ENCODE data around the gene KCNB1.
A peak's percentile ranks its signal among the peaks of the same experiment; 100 is the strongest.

KCNB1 gene

DNA sequence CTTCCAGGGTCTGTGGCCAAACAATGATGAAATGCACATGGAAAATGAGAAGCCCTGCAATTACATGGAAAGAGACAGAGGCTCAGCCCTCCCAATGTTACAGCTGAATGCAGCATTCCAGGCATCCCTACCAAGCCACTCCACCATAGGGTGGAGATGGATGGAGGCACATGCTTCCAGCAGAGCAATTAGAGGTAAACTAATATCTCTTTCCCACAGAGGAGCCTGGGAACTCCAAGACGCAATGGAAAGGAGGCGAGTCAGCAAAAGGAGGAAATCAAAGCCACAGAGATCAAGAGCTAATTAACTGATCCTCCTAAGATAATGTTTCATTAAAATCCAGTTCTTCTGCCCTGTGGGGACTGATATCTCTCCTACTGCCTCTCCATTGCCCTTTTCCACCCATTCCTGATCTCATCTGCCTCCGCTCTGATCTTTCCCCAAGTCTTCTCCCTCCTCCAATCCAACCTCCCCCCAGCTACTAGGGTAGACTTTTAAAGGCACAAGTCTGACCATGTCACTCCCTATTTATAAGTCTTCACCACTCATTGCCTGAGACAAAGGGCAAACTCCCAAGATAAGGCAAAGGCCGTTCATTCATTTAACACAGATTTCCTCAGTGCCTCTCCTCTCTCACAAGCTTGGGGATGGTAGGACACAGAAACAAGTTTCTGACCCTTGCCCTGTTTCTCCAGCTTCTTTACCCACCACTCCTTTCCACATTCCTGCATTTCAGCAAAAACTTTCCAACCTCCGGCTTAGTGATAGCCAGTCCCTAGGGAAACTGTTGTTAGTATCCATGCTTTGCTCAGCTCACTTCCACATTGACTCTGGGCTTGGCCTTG is 14.3 kb upstream of the KCNB1 start:
- no peak for DNase-seq

DNA sequence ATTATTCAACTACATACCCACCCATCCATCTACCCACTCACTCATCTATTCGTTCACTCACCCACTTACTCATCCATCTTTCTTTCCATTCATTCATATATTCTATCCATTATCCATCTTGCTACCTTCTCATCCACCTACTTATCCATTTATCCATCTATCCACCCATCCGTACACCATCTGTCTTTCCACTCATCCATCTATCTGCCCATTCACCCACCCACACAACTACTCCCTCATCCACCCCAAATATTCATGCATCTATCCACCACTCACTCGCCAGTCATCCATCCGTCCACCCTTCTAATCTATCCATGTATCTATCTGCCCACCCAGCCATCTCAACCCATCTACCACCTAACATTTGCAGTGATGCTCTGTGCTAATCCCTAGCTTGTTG is 13.6 kb upstream of the KCNB1 start:
- DNase-seq, result no peak

DNA sequence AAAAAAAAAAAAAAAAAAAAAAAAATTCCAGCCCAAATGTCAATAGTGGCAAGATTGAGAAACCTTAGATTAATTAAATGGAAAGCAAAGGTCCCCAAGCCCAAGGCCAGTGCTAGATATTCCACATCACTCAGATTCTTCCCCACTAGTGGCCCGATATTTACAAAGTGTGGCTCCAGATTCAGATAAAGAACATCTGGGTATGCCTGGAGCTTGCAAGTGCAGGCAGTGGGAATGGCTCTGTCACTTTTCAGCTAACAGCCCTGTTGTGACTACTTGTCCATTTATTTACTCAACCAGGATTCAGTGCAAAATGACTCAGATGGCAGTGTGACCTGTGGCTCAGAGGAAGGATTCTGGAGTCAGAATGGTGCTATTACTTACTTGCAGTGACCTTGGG is 8.2 kb upstream of the KCNB1 start:
- no peak for DNase-seq

DNA sequence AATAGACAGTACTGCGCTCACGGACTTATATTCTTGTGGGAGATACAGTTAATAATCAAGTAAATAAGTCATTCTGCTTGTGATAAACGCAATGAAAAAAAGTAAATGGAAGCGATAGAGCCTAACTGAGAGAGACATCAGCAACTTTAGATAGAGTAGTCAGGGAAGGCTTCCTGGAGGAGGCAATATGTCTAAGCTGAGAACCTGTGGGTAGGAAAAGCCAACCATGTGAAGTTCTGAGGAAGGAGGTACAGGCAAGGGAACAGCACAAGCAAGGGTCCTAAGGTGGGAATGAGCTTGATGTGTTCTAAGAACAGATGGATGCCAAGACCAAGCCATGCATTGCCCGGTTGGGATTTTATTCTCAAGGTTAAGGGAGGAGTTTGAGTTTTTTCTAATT is 7.2 kb upstream of the KCNB1 start:
- no peak for DNase-seq

DNA sequence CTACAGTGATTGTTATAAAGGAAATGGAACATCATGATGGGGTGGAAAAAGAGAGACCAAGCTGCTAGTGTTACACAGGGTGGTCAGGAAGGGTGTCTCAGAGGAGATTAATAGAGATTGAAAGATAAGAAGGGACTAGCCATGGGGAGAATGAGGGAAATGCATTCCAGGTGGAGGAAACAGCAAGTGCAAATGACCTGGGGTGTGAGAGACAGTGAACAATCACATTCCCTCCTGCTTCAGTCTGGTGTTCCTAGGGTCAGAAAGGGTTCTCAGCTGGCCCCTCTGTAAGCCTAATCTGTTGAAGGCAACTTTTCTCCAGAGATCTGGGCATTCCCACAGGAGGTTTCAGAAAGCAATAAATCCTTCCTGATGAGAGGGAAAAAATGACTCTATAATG is 3.6 kb upstream of the KCNB1 start:
- DNase-seq, result no peak

DNA sequence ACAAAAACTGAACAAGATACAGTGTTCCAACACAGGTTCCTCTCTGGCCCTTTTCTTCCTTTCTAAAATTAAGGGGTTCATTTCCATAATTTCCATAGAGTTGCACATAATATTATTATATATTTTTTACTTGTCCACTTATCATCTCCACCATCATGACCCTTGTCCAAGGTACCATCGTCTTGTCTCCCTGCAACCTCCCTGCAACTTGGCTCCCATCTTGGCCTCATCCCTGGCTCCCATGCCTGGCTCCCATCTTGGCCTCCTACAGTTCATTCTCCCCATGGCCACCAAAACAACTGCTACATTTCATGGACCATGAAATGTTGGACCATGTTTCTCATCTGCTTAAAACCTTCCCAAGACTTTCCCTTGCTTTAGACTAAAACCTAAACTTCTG is 3.1 kb upstream of the KCNB1 start:
- no peak for DNase-seq

DNA sequence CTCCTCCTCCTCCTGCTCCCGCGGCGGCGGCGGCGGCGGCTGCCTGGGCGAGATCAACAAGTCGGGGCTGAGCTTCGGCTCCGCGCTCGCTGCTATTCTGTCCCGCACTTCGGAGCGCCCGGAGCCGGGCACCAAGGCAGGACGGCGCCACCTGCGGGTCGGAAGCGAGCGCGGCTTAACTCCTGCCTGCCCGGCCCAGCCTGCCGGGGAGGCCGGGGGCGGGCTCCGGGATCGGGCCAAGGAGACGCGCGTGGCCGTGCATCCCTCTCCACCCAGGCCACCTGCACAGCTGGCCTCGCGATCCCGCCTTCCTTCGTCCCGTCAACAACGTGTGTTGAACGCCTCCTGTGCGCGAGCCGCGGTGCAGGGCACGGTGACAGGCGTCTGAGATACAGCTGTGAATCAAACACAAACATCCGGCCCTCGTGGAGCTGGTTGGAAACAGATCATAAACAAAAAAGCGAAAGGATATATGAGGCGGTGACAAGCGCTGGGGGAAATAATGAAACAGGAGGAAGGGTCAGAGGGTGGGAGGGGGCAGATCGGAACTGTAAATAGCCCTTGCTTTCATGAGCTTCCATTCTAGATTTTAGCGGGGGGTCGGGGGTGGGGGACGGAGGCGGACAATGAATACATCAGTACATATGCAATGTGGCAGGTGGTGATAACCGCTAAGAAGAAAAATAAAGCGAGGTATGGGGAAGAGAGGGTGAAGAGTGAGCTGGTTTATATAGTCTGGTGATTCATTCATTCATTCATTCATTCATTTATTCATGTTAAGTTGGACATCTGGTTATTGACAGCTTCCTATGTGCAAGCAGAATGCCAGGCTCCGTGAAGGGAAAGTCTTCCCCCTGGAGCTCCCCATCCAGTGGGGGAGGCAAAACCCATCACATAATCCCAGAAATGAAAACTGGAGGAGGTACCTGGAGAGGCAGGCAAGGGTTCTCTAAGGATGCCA is 2.0 kb upstream of the KCNB1 start:
- peak; percentile 31 for DNase-seq

DNA sequence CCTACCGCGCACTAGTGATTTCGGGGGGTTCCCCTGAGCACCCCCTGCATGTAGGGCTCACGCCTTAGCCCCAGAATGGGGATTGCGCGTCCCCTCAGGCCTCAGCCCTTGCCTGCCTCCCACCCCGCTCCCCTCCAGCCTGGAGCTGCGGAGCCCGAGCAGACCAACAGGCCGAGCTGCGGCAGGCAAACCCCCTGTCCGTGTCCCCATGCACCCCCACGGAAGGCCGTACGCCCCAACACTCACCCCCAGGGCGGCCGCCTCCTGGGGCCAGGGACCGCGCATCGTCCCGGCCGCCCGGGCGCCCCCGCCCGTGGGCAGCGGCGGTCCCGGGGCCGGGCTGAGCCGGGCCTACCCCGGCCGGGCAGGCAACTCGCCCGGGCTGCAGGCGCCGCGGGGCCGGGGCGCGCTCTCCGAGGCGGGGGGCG is 1.2 kb upstream of the KCNB1 start:
- no peak for DNase-seq

DNA sequence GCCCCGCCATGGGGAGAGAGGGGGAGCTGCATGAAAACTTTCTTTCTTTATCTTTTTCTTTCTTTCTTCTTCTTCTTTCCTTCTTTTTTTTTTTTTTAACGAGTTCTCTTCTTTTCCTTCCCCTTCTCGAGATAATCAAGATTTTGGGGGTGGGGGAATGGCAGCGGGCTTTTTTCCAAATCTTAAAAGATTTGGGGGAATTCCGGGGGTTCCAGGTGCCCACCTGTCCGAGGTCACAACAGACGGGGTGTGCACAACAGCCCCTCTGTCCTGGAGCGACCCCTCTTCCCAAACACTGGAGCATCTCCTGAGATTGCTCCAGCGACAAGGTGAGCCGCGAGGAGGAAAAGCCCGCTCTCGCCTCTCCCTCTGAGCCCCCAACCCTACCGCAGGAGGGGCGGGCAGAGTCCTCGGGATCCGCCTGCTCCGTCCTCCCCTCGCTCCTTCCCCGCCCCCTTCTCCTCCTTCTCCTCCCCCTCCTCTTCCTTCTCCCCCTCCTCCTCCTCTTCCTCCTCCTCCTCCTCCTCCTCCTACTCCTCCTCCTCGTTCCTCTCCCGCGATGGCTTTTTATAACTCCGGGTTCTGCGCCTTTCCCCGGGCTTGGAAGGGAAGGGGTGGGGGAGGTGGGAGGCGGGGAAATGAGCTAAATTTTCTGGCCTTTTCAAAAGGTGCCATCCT is 689 bp upstream of the KCNB1 start:
- no peak for DNase-seq

DNA sequence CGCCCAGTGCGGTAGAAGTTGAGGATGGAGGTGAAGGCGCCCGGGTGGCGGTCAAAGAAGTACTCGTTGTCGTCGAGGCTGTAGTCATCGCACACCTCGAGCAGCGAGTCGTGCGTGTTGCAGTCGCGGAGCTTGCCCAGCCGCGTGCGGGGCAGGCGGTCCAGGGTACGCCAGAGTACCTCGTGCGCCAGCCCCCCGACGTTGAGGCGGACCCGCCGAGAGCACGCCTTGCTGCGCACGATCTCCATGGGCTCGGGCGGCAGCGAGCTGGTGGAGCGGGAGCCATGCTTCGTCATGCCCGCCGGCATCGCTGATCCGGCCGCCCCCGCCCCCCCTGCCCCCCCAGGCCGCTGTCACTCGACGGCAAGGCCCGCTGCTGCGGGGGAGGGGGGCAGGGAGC is 295 bp downstream of the KCNB1 start:
- DNase-seq, result no peak

DNA sequence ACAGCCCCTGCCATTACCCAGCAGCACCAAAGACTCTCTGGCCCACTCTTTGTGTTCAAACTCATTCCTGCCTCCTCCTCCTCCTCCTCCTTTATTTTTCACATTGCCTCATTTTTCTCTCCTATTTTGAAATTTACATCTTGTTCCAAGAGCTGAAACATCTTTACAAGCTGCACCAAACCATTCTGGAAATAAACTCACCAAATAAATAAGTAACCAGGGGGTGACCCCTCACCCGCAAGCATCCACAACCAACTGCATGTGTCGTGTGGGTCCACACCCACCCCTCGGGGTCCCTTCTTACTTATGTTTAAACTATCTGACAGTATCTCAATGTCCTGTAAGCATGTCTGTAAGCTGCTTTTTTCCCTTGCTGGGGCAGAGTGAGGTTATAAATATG is 1.4 kb downstream of the KCNB1 start:
- DNase-seq, result no peak

DNA sequence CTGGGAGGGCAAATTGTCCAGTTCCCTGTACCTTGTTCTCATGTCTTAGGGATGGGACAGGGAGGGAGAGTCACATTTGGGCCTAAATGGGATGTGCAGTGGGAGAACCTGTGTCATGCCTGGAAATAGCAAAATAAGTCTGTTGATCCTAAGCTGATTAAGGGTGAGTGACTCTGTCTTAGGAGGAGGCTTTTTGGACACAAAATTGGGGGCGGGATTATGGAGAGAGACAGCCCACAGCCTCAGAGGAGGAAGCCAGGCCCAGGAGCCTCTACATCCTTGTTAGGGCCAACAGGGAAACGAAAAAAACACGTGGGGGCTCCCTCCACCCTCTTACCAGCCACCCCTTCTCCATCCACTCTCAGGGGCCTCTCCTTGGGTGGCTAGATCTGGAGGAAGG is 2.2 kb downstream of the KCNB1 start:
- DNase-seq, result no peak

DNA sequence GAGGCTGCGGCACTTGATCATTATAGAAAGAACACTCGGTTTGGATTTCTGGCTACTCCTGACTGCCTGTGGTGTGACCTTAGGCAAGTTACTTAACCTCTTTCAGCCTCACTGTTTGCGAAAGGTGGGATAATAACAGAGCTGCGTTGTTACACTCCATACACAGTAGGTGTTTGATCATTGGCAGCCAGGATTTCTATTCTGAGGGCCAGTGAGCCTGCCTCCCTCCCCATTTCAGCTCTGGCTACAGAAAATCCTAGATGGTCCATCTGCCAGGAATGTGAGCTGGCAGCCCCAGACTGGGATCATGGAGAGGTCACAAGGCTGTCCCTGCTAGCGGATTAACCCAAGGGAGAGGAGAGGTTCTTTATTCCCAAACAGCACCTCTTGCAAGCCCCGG is 2.7 kb downstream of the KCNB1 start:
- DNase-seq, result no peak

DNA sequence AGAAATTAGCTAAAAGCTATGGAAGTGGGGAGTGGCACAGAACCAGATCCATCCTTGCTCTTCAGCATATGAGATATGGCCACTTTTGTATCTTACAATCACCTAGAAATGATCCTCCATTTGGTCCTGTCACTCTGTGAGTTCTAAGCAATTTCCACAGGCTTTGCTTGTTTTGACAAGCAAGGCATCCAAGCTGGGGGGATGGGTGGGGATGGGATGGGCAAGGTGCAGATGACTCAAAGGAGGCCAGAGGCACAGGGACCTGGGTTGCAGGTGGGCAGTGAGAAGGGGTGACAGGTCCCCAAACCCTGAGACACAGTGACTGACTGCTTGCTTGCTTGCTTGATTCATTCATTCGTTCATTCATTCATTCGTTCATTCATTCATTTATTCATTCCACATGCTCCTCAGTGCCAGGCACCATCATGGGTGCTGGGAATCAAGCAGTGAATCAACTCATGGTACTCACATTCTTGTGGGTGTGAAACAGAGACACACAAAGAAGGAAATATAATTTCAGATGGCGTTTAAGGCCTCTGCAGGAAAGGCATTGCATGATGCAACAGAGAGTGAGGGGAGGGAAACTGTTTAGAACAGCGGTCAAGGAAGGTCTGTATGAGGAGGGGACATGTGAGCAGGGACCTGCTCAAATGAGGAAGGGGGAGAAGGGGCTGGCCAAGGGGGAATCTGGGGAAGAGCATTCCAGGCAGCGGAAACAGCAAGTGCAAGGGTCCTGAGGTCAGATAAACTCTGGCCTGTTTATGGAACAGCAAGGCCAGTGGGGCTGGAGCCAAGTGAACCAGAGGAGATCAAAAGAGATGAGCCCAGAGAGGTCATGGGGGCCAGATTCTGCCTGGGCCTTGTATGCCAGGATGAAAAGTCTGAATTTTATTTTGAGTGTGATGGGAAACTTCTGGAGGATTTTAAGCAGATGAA is 3.4 kb downstream of the KCNB1 start:
- no peak for DNase-seq

DNA sequence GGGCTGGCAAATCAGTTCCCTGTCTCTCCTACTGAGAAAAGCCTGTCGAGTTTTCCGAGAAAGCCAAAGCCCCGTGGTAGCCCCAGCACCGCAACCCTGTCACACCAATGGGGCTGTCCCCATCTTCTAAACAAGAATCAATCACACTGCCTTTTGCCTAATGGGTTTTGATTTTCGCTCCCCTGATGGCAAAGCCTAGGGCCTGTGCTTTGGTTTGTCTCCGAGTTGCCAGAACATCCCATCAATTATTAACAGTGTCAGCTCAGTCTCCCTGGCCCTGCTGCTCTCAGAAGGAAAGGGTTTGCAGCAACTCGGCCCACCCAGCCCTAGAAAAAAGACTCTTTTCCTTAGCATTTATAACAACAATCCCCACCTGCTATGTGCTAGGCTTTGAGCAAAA is 4.2 kb downstream of the KCNB1 start:
- DNase-seq, result no peak

DNA sequence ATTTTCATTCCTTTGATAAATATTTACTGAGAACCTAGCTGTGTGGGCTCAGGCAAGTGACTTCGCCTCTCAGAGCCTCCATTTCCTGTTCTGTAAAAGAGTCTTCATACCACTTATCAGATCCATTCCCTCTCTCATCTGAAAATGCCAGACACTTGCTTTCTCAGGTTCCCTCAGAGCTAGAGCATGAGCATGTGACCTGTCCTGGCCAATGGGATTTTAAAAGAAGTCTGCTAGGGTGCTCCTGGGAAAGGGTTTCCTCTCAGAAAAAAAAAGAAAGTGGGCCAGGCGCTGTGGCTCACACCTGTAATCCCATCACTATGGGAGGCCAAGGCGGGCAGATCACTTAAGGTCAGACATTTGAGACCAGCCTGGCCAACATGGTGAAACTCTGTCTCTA is 5.3 kb downstream of the KCNB1 start:
- DNase-seq, result no peak

DNA sequence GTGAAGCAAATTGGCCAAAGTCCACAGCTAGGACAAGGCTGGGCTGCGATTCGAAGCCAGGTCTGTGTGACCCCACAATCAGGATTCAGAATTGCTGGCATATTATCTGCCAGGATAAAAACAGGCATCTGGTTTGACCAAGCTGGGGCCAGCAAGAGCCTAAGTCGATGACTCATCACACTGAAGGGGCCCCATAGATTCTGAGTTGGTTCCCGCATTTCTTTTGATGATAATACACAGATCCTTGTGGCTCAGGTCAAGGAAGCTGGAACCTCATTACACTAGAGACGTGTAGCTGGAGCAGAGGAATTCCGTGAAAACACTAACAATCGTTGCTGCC is 6.5 kb downstream of the KCNB1 start:
- no peak for DNase-seq

DNA sequence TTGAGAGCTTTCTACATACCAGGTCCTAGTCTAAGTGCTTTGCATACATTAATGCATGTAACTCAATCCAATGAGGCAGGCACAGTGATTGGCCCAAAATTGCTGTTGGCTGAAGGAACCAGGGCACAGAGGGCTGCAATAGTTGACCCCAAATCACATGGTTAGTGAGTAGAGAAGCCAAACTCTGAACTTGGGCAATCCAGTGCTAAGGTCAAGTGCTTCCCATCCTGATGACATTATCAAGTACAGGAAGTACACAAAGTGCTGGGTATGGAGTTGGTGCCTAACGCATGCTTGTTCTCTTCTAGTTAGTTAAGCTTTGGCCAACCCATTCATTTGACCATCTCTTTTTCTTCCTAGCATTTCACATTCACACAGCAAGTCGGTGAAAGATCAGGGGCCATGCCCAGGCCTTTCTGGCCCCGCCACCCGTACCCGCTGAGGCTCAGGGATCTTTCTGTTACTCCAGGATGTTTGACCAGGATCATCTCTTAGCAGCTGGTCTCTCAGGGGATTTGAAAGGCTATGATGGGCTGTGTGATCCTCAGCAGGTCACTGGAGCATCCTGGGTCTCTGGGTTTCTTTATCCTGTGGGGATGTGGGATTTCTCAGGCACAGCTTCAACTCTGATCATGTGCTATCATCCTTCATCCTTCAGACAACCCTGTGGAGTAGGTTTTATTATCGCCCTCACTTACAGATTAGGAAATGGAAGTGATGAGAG is 7.0 kb downstream of the KCNB1 start:
- DNase-seq, result no peak

DNA sequence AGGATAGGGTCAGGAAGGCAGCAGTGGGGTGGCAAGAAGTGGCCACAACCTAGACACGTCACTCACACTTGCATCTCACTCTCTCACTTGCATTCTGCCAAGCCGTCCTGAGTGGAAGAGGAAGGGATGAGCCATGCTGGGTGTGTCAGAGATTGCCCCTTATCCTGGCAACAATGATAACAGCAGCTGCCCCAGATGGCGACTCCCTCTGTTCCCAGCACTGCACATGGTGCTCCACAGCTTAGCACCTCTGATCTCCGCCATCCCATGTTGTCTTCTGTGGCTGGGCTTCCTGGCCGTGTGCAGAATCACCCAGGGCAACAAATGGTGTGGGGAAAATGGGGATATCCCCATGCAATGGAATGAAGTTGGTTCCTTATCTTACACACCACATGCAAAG is 11.1 kb downstream of the KCNB1 start:
- DNase-seq, result no peak

DNA sequence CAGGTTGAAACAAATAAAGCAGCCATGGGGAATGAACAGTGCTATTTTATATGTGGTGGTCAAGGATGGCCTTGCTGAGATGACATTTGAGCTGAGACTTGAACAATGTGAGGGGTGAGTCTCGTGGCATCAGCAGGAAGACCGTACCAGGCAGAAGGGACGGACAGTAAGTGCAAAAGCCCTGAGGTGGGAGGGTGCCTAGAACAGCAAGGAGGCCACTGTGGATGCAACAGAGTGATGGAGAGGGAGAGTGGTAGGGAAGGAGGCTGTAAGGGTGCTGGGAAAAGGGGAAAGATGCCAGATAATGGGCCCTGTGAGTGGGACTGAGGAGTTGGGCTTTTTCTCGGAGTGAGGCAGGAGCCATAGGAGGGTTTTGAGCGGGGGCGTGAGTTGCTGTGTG is 11.5 kb downstream of the KCNB1 start:
- no peak for DNase-seq

DNA sequence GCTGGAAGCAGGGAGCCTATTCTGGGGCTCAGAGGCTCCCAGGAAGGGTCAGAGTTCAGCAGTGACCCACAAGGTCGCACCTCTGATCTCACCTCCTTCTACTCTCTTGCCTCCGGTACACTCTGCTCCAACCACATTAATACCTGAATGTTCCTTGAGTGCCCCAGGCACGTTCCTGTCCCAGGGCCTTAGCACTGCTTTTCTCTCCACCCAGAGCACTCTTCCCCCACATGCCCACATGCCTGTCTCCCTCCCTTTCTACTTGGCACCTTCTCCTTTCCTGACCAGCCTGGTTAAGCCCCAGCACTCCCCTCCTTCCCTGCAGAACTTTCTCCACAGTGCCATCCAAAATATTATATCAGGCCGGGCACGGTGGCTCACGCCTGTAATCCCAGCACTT is 13.4 kb downstream of the KCNB1 start:
- no peak for DNase-seq

DNA sequence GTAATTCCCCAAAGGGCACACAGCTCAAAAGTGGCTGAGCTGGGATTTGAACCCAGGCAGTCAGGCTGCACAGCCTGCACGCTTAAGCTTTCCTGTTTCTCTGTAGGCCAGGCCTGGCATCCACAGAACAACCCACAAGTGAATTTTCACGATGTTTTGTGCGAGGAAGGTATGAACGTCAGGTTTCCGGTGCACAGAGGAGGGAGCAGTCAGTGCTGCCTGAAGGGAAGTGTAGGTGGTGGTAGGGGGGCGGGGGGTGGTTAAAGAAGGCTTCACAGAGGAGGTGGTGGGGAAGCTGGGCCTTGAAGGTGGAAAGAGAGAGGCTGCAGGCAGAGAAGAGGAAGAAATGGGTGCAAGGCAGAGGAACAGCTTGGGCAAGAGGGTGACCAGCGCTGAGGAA is 14.1 kb downstream of the KCNB1 start:
- no peak for DNase-seq
